GM23248 (cell line): ENCODE measurements around the gene FHL2.

Experiments
- EZH2 ChIP-seq: fragments of 200-600 bp; sonication (generic); IDR thresholded peaks from 2 replicates; pipeline ENCODE4 v1.6.1; 2018; ENCODE audit warnings: antibody characterized with exemption, mild to moderate bottlenecking; ENCODE audit not compliant: insufficient read depth, poor library complexity, severe bottlenecking
- EZH2phosphoT487 ChIP-seq: fragments of 200-600 bp; sonication (generic); IDR thresholded peaks from 2 replicates; pipeline ENCODE4 v1.6.1; 2018; ENCODE audit warnings: antibody characterized with exemption, moderate library complexity, mild to moderate bottlenecking, low read depth; ENCODE audit not compliant: insufficient read depth

GRCh38 chr2:105373895-105374401, 24.9 kb downstream of the FHL2 start:
- TF ChIP-seq EZH2phosphoT487 (no peak), EZH2 (no peak)
